Measurements from ENCODE around the gene DNASE1L2.

GRCh38 chr16:2273484-2273883 lies 37.2 kb downstream of the DNASE1L2 start:
- TF ChIP-seq CTCF (conservative IDR thresholded peaks at IDR 0.05; ENCODE audit: low read length) (no peak), EZH2phosphoT487 (IDR thresholded peaks at IDR 0.05; ENCODE audit: borderline replicate concordance, low read depth, low read length) (no peak)

Measured in OCI-LY7 (cell line).